Natural killer cell treated with Interleukin-12 subunit alpha and Interleukin-12 subunit beta and Interleukin-15 and Interleukin-18, amount 100 ng/mL, for 72 hours (primary cell): ENCODE results near the gene DMBT1. TPM values are rescaled to one million over a fixed set of nuclear protein-coding genes. Genes with fewer than 3 reads are reported as not detected.

ENCODE experiments used
- ATAC-seq, 2 donors: fragments of 150-1000 bp; cut with Tn5 transposase in 1 of 2; sonication (Bioruptor Pico), chemical (Tn5 transposase) in 1 of 2; 2 replicates each; pipeline ENCODE4 v1.10.0; 2021
- DNase-seq: peaks from one replicate; pipeline ENCODE4 v3.0.0; 2022; ENCODE audit warnings: low spot score
- H3K27ac Mint-ChIP-seq, 2 donors: 1 replicate in 1 of 2; 2 replicates in 1 of 2; pipeline ENCODE4 v1.8.0; 2022; ENCODE audit warnings: mixed read lengths in 2 of 2, mild to moderate bottlenecking in 1 of 2, moderate library complexity in 1 of 2
- H3K27me3 Mint-ChIP-seq, 2 donors: 1 replicate in 1 of 2; 2 replicates in 1 of 2; pipeline ENCODE4 v1.8.0; 2022; ENCODE audit warnings: mixed read lengths in 2 of 2
- H3K36me3 Mint-ChIP-seq: one replicate; pipeline ENCODE4 v1.8.0; 2022; ENCODE audit warnings: mixed read lengths
- H3K4me1 Mint-ChIP-seq, 2 donors: 1 replicate in 1 of 2; 2 replicates in 1 of 2; pipeline ENCODE4 v1.8.0; 2022; ENCODE audit warnings: low read depth in 2 of 2, mixed read lengths in 2 of 2, mild to moderate bottlenecking in 1 of 2
- H3K4me3 Mint-ChIP-seq: one replicate; pipeline ENCODE4 v1.8.0; 2022; ENCODE audit warnings: mixed read lengths
- H3K9me3 Mint-ChIP-seq: 2 replicates; pipeline ENCODE4 v1.8.0; 2022; ENCODE audit warnings: mixed read lengths
- total RNA-seq, 2 donors: library from RNA; stranded (reverse); gene quantifications; one replicate each; pipeline ENCODE4 v1.2.3, GENCODE V29; 2022

The DMBT1 gene
- not detected for total RNA-seq

DNA sequence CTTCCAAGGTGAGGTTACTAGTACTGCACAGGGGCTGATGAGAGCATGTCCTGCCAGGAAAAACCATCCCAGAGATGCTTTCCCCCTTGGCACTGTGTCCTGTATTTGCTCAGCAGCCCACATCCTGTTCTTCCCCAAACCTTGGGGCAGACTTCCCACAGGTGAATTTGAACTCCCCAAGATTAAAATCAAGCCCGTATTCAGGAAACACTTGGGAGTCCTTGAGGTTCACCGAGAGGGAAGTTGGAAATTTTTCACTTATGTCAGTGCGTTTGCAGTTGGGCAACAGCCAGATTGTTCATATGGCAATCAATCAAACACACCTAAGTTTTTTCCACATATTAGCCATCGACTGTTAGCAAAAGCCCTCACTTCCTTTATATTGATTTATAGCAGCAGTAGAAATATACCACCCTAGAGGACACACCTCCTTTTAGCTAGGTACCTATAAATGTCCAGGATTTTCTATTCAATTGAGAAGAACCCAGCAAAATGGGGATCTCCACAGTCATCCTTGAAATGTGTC is at the start of gene DMBT1:
DMBT1 (plus strand) TSS at position 476 of the 526 bp plus-strand sequence; CDS start at position 493, 17 bp downstream.
- no peaks in the 10 kb centered on the region for H3K9me3 Mint-ChIP-seq
- H3K27me3 Mint-ChIP-seq: peaks cover 29 to 33% of the 10 kb centered on the region in 2 donors
- no peak within 1 kb of the TSS for H3K4me3 Mint-ChIP-seq
- no peak for ATAC-seq
- DNase-seq: no peak
- no peak within 1 kb of the TSS for H3K27ac Mint-ChIP-seq
- H3K36me3 Mint-ChIP-seq: no peaks in the 10 kb centered on the region
- peaks cover 6 to 7% of the 10 kb centered on the region in 2 donors for H3K4me1 Mint-ChIP-seq

DNA sequence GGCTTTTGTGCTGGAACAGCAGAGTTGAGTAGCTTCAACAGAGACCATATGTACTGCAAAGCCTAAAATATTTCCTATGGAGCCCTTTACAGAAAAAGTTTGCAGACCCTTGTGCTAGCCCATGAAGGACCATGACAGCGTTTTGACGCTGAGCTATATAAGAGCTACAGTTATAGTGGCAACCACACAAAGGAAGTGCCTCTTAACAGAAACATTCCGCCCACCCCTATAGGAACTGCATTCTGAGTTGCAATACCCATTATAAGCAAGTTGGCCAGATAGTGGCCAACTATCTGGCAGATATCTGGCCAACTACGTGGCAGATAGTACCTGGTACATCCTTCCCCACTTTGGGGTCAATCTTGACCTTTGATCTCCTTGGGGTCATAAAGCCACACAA is 47.5 kb upstream of the DMBT1 start:
- H3K27me3 Mint-ChIP-seq: no peaks in the 10 kb centered on the region

DNA sequence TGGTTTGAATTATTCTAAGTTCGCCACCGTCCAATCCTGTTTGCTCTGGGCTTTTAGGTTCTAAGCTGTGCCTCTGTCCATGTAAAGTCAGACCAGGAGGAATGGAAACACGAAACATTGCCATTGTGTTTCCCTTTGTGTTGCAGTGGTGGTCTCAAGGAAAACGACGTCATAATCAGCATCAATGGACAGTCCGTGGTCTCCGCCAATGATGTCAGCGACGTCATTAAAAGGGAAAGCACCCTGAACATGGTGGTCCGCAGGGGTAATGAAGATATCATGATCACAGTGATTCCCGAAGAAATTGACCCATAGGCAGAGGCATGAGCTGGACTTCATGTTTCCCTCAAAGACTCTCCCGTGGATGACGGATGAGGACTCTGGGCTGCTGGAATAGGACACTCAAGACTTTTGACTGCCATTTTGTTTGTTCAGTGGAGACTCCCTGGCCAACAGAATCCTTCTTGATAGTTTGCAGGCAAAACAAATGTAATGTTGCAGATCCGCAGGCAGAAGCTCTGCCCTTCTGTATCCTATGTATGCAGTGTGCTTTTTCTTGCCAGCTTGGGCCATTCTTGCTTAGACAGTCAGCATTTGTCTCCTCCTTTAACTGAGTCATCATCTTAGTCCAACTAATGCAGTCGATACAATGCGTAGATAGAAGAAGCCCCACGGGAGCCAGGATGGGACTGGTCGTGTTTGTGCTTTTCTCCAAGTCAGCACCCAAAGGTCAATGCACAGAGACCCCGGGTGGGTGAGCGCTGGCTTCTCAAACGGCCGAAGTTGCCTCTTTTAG is 46.3 kb upstream of the DMBT1 start:
- H3K27ac Mint-ChIP-seq: no peak overlapping the region
- no peaks in the 10 kb centered on the region for H3K36me3 Mint-ChIP-seq
- DNase-seq (no peak), ATAC-seq (no peak)
- peaks cover 0 to 5% of the 10 kb centered on the region in 2 donors for H3K4me1 Mint-ChIP-seq
- H3K9me3 Mint-ChIP-seq: no peaks in the 10 kb centered on the region
- no peak overlapping the region for H3K4me3 Mint-ChIP-seq
- no peaks in the 10 kb centered on the region for H3K27me3 Mint-ChIP-seq

More for the DNA sequence above, 47.5 kb upstream of the DMBT1 start:
- no peak for ATAC-seq
- DNase-seq: no peak
- peaks cover 0 to 5% of the 10 kb centered on the region in 2 donors for H3K4me1 Mint-ChIP-seq
- H3K36me3 Mint-ChIP-seq: no peaks in the 10 kb centered on the region
- no peaks in the 10 kb centered on the region for H3K9me3 Mint-ChIP-seq
- H3K27ac Mint-ChIP-seq: no peak overlapping the region
- H3K4me3 Mint-ChIP-seq: no peak overlapping the region

DNA sequence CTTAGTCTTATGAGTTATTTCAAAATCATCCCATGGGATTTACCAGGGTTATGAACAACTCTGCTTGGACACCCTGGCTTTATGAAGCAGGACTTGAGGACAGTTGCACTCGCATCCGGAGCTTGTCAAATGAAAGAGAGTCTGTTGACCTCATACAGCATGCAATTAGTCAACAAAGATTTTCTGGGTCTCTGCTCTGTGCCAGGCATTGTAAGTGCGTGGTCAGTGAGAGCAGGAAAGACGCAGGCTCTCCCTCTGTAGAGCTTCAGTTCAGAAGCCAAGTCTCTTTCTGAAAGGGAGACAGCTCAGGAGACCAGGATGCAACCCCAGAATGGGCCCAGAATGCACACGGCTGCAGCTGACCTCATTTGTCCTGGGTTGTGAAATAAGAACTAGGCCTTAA is 45.5 kb upstream of the DMBT1 start:
- H3K27me3 Mint-ChIP-seq: no peaks in the 10 kb centered on the region
- no peak overlapping the region for H3K27ac Mint-ChIP-seq
- H3K9me3 Mint-ChIP-seq: no peaks in the 10 kb centered on the region
- ATAC-seq: no peak
- H3K36me3 Mint-ChIP-seq: no peaks in the 10 kb centered on the region
- H3K4me1 Mint-ChIP-seq: peaks cover 0 to 5% of the 10 kb centered on the region in 2 donors
- DNase-seq: no peak
- H3K4me3 Mint-ChIP-seq: no peak overlapping the region

DNA sequence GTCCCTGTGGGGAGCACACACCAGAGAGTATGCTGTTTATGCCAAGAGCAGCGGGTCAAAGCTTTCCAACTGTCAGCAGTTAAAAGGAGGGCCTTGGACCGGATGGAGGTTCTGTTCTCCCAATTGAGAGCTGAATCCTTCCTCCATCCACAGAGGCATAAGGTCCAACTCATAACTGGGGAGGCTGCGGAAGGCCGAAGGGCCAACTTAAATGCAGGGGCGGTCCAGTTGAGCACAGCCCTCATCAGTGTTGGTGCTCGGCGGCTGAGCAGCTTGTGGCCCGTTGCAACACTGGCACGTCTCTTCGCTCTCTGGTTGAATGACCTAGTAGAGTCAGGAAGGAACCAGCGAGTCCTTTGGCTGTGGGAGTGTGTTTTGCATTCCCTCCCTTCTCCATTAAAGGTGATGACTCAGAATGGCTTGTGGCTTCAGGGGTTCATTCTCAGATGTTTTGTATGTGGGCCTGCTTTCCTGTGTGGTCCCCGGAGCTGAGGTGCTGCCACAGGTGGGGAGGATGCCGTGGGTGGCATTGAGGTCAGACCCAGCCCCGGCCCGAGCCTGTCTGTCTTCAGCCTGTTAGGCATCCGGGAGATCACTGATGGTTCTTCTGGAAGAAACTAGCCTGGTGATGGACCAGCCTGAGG is 44.8 kb upstream of the DMBT1 start:
- H3K27me3 Mint-ChIP-seq: peaks cover 0 to 5% of the 10 kb centered on the region in 2 donors
- peaks cover 0 to 5% of the 10 kb centered on the region in 2 donors for H3K4me1 Mint-ChIP-seq
- H3K27ac Mint-ChIP-seq: no peak overlapping the region
- no peak overlapping the region for H3K4me3 Mint-ChIP-seq
- no peaks in the 10 kb centered on the region for H3K9me3 Mint-ChIP-seq
- ATAC-seq (peak in 1 of 2 donors; percentile 45), DNase-seq (no peak)
- H3K36me3 Mint-ChIP-seq: no peaks in the 10 kb centered on the region

DNA sequence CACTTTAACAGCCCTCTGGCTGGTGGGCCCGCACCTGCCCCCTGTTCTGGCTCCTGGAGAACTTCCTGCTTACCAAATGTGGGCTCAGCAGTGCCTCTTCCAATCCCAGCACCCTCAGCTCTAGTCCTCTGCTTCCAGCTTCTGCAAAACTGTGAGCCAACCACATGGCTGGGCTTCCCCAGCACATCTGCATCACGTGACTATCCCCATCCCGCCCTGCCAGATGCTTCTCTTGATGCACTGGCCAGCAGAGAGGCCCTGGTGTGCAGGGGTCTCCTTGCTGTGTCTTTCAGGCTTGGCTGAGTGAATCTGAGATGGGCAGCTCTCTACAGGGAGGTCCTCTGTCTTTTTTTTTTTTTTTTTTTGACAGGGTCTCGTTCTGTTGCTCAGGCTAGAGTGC is 43.8 kb upstream of the DMBT1 start:
- no peaks in the 10 kb centered on the region for H3K9me3 Mint-ChIP-seq
- no peaks in the 10 kb centered on the region for H3K36me3 Mint-ChIP-seq
- DNase-seq: no peak
- H3K4me3 Mint-ChIP-seq: no peak overlapping the region
- H3K27me3 Mint-ChIP-seq: peaks cover 0 to 6% of the 10 kb centered on the region in 2 donors
- H3K27ac Mint-ChIP-seq: no peak overlapping the region
- H3K4me1 Mint-ChIP-seq: peaks cover 0 to 5% of the 10 kb centered on the region in 2 donors
- ATAC-seq: no peak

DNA sequence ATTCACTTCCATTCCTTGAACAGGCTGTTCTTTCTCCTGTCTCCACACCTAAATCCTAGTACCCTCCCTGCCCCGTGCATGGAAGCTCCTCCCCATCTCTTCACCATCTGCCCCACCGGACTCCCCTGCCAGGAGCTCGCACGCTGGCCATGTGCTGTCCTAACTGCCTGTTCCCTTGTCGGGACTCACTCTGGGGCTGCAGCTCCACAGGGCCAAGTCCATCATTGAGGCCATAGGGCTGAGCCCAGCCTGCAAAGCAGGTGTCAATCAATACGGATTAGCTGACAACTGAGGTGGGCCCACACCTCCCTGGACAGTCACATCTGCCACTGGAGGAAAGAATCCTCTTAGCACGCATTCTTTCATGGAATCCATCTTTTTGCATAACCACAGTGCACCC is 41.4 kb upstream of the DMBT1 start:
- Mint-ChIP-seq H3K4me1 (peaks cover 0 to 5% of the 10 kb centered on the region in 2 donors), H3K9me3 (no peaks in the 10 kb centered on the region), H3K27me3 (peaks cover 7 to 10% of the 10 kb centered on the region in 2 donors), H3K36me3 (no peaks in the 10 kb centered on the region), H3K4me3 (no peak overlapping the region), H3K27ac (no peak overlapping the region)
- no peak for ATAC-seq
- no peak for DNase-seq

DNA sequence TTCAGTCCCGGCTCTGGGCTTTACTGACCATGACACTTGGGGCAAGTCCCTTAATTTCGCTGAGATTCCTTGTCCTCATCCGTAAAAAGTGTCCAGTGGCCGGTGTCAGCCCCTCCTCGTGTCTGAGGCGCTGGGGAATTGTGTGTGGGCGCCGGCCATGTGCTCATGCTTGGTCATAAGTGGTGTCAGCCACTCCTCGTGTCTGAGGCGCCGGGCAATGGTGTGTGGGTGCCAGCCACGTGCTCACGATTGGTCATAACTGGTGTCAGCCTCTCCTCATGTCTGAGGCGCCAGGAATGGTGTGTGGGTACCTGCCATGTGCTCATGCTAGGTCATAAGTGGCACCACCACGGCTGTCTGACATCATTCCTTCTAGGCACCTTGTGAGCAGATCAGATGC is 40.7 kb upstream of the DMBT1 start:
- Mint-ChIP-seq H3K36me3 (no peaks in the 10 kb centered on the region), H3K9me3 (no peaks in the 10 kb centered on the region), H3K27ac (no peak overlapping the region), H3K4me1 (peaks cover 0 to 5% of the 10 kb centered on the region in 2 donors), H3K4me3 (no peak overlapping the region), H3K27me3 (peaks cover 7 to 11% of the 10 kb centered on the region in 2 donors)
- DNase-seq (no peak), ATAC-seq (no peak)

DNA sequence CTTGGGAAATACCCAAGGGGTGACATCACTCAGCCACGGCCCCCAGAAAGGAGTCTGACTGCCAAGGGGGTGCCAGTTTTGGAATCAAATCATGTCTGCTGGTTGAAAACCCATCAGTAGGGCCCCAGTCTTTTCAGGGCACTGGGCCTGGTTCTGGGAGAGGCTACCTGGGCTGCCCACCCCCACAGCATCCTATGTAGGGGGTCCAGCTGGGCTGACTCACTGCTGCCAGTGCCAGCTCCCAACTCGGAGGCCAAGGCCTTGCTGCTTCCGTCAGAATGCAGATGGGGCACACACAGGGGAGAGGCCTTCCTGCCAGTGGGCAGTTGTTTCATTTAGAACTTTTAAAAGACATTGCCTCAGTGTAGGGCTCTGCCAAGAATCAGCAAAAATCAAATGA is 39.5 kb upstream of the DMBT1 start:
- Mint-ChIP-seq H3K9me3 (no peaks in the 10 kb centered on the region), H3K27me3 (peaks cover 7 to 14% of the 10 kb centered on the region in 2 donors), H3K36me3 (no peaks in the 10 kb centered on the region), H3K4me3 (no peak overlapping the region), H3K4me1 (peaks cover 0 to under 1% of the 10 kb centered on the region in 2 donors), H3K27ac (no peak overlapping the region)
- ATAC-seq (no peak), DNase-seq (no peak)

DNA sequence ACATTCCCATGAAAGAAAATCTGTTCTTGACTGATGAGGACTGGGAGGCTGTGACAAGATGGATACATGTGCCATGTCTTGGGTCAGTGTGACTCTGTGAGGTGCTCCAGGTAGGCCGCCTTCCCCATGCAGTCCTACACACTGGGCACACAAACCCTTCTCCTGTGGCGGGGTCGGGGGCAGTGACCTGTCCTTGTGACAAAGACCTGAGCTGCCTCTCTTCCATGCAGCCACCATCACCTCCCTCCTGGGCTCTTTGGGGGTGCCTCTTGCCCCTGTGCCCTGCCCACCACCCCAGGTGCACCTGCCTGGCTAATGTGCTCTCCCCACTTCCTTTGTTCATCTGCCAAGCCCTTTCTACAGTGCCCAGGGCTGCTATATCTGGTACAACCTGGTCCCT is 35.7 kb upstream of the DMBT1 start:
- Mint-ChIP-seq H3K27me3 (peaks cover 19 to 27% of the 10 kb centered on the region in 2 donors), H3K4me1 (no peaks in the 10 kb centered on the region), H3K9me3 (no peaks in the 10 kb centered on the region), H3K4me3 (no peak overlapping the region), H3K36me3 (no peaks in the 10 kb centered on the region), H3K27ac (no peak overlapping the region)
- DNase-seq: no peak
- ATAC-seq: no peak

DNA sequence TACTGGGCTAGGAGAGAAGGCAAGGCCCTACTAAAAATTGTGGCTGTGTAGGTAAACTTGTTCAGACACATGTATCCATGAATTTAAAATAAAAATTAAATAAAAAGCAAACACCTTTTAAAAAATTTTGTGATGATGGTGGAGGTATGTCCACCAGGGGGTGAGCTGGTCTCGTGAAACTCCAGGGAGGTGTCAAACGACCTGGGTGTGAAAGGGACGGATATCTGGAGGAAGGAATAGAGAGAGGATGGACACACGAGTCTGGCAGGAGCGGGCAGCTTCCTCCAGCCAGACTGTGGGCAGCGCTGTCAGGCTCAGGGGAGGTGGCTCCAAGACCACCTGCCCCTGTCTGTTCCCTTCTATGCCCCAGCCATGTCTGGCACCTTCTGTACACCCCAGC is 34.8 kb upstream of the DMBT1 start:
- no peak for DNase-seq
- no peaks in the 10 kb centered on the region for H3K36me3 Mint-ChIP-seq
- H3K27ac Mint-ChIP-seq: no peak overlapping the region
- H3K27me3 Mint-ChIP-seq: peaks cover 21 to 22% of the 10 kb centered on the region in 2 donors
- no peak overlapping the region for H3K4me3 Mint-ChIP-seq
- H3K4me1 Mint-ChIP-seq: peaks cover 0 to 3% of the 10 kb centered on the region in 2 donors
- no peak for ATAC-seq
- H3K9me3 Mint-ChIP-seq: no peaks in the 10 kb centered on the region

DNA sequence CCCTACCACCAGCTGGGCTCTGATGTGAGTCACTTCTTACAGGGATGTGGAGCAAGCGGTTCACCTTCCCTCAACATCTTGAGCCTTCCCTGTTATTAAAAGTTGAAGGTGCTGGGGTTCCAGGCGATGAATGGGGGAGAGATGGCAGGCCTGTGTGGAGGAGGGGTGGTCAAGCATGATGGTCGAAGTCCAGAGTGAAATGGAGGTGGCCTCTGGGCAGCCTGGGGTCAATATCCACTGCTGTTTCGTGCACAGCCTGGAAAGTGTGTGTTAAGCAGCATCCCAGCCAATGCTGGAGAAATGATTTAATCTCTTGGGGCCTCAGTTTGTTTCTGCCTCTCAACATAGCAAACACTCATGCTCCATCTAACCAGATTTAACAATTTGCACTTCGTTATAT is 33.7 kb upstream of the DMBT1 start:
- DNase-seq (no peak), ATAC-seq (no peak)
- peaks cover 0 to 6% of the 10 kb centered on the region in 2 donors for H3K4me1 Mint-ChIP-seq
- H3K4me3 Mint-ChIP-seq: no peak overlapping the region
- H3K36me3 Mint-ChIP-seq: no peaks in the 10 kb centered on the region
- peaks cover 29 to 32% of the 10 kb centered on the region in 2 donors for H3K27me3 Mint-ChIP-seq
- no peak overlapping the region for H3K27ac Mint-ChIP-seq
- no peaks in the 10 kb centered on the region for H3K9me3 Mint-ChIP-seq

DNA sequence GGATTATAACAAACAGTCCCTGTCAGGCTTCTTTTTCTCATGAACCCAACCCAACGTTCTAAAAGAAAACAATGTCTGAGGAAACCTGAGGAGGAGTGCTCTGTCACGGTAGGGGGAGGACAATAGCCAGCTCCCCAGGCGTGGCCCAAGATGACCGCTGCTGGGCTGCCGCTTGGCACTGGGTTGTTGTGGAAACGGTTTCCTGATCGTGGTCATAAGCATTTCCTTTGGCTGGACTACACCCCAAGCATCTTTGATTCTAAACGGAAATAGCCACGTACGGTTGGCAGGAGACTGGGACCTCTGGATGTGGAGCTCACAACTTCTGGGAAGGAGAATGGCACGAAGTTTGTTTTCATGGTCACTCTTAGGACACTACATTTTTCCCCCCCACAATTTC is 30.4 kb upstream of the DMBT1 start:
- peak overlapping the region in 1 of 2 donors; percentile 58 for H3K27ac Mint-ChIP-seq
- no peaks in the 10 kb centered on the region for H3K36me3 Mint-ChIP-seq
- ATAC-seq (peak in 1 of 2 donors; percentile 59), DNase-seq (no peak)
- no peaks in the 10 kb centered on the region for H3K9me3 Mint-ChIP-seq
- H3K27me3 Mint-ChIP-seq: peaks cover 27 to 28% of the 10 kb centered on the region in 2 donors
- H3K4me3 Mint-ChIP-seq: no peak overlapping the region
- H3K4me1 Mint-ChIP-seq: peaks cover 0 to 6% of the 10 kb centered on the region in 2 donors

DNA sequence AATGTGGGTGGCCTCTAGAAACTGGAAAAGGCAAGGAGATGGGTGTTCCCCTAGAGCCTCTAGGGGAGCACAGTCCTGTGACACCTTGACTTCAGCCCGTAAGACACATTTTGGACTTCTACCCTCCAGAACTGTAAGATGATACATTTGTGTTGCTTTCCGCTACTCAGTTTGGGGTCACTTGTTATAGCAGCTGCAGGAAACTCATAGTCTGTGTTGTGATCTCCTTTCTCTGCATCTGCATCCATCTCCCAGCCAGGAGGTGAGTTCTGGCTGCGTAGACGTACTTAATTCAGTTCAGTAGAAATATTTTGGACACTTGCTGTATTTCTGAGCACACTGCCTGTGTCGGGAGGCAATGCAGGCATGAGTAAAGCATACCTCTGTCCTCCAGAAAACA is 29.3 kb upstream of the DMBT1 start:
- H3K9me3 Mint-ChIP-seq: no peaks in the 10 kb centered on the region
- peaks cover 33 to 36% of the 10 kb centered on the region in 2 donors for H3K27me3 Mint-ChIP-seq
- no peak overlapping the region for H3K4me3 Mint-ChIP-seq
- no peak overlapping the region for H3K27ac Mint-ChIP-seq
- peaks cover 0 to 6% of the 10 kb centered on the region in 2 donors for H3K4me1 Mint-ChIP-seq
- ATAC-seq: no peak
- no peak for DNase-seq
- no peaks in the 10 kb centered on the region for H3K36me3 Mint-ChIP-seq
